CD4-positive, alpha-beta T cell (primary cell): ENCODE data around the gene SLC35F2. TPM values are rescaled to one million over a fixed set of nuclear protein-coding genes. Genes with fewer than 3 reads are reported as not detected.

Experiments used
- ATAC-seq: fragments of 200-7000 bp; cut with Tn5 transposase; one replicate; pipeline ENCODE4 v1.10.0; 2022; ENCODE audit warnings: mild to moderate bottlenecking; ENCODE audit not compliant: poor library complexity
- CTCF ChIA-PET: fragments of 350-600 bp; sonication (Branson Sonifier 250); formaldehyde crosslinking; loops from one replicate; lab custom pipeline; 2021; ENCODE audit warnings: antibody characterized with exemption, inconsistent platforms; lab: Charles Lee
- POLR2A ChIA-PET: fragments of 350-600 bp; sonication (Branson Sonifier 250); formaldehyde crosslinking; loops from one replicate; lab custom pipeline; 2021; ENCODE audit warnings: antibody characterized with exemption, inconsistent platforms; lab: Charles Lee
- DNase-seq, 14 experiments: peaks; one replicate each; pipeline ENCODE4 v3.0.0-alpha.2; 2013 to 2020; ENCODE audit warnings: mixed read lengths in 2 of 14
- H3K27ac ChIP-seq, 2 donors: one replicate each; pipeline versions ENCODE4 v1.5.1 to v1.7.0; 2013; ENCODE audit warnings: low read length in 2 of 2, low read depth in 1 of 2, mild to moderate bottlenecking in 1 of 2
- H3K27me3 ChIP-seq, 2 experiments: 1 replicate in 1 of 2; 2 replicates in 1 of 2; pipeline versions ENCODE4 v1.6.1 to v1.7.0; 2013; ENCODE audit warnings: low read length in 2 of 2, control low read depth in 1 of 2, mild to moderate bottlenecking in 1 of 2, moderate library complexity in 1 of 2; ENCODE audit not compliant: insufficient read depth in 2 of 2, control insufficient read depth in 1 of 2
- H3K36me3 ChIP-seq: one replicate; pipeline ENCODE4 v1.6.1; 2013; ENCODE audit warnings: low read length, control low read depth; ENCODE audit not compliant: insufficient read depth
- H3K4me1 ChIP-seq: one replicate; pipeline ENCODE4 v1.6.1; 2013; ENCODE audit warnings: low read length, control low read depth; ENCODE audit not compliant: insufficient read depth
- H3K4me3 ChIP-seq: one replicate; pipeline ENCODE4 v1.5.1; 2013; ENCODE audit warnings: mild to moderate bottlenecking, low read length, moderate library complexity
- H3K9me3 ChIP-seq, 2 experiments: 1 replicate in 1 of 2; 2 replicates in 1 of 2; pipeline versions ENCODE4 v1.6.1 to v1.7.0; 2013; ENCODE audit warnings: low read length in 2 of 2, mild to moderate bottlenecking in 2 of 2, control low read depth in 1 of 2, moderate library complexity in 1 of 2; ENCODE audit not compliant: control insufficient read depth in 1 of 2, insufficient read depth in 1 of 2
- H3K27ac Mint-ChIP-seq: one replicate; pipeline ENCODE4 v1.8.0; 2020; ENCODE audit warnings: mixed read lengths
- H3K27me3 Mint-ChIP-seq: one replicate; pipeline ENCODE4 v1.8.0; 2021; ENCODE audit warnings: mixed read lengths
- H3K36me3 Mint-ChIP-seq: one replicate; pipeline ENCODE4 v1.8.0; 2021; ENCODE audit warnings: low read depth, mixed read lengths
- H3K4me1 Mint-ChIP-seq: one replicate; pipeline ENCODE4 v1.8.0; 2021; ENCODE audit warnings: low read depth, mixed read lengths
- H3K4me3 Mint-ChIP-seq: one replicate; pipeline ENCODE4 v1.8.0; 2020; ENCODE audit warnings: mild to moderate bottlenecking, mixed read lengths
- H3K9me3 Mint-ChIP-seq: one replicate; pipeline ENCODE4 v1.8.0; 2020; ENCODE audit warnings: mixed read lengths
- intact Hi-C, 2 experiments: fragments of 100-400 bp; cut with DNase I in 1 of 2; cut with micrococcal nuclease in 1 of 2; formaldehyde crosslinking; loops; one replicate each; pipeline versions ENCODE4 v1.15.1 to v1.9.0; 2023 to 2025; cut with DNase I, micrococcal nuclease
- total RNA-seq, 174 experiments: library from RNA in 2 of 174; stranded (reverse) in 2 of 174; gene quantifications; one replicate each; pipeline ENCODE4 v1.2.3 and lab custom pipeline; 2021 to 2026
- TF ChIP-seq, protein P1 (sequence below): fragments of 200-600 bp; IDR thresholded peaks from one replicate; pipeline ENCODE4 v1.8.0; 2022; ENCODE audit warnings: antibody characterized with exemption, mild to moderate bottlenecking

The SLC35F2 gene
- total RNA-seq, 2 experiments from 2014 or later: 2.8 to 3.0 TPM

GRCh38 chr11:107757661-107758060 lies 100.9 kb downstream of the SLC35F2 start:
- no peak overlapping the region for H3K27ac ChIP-seq
- Mint-ChIP-seq H3K4me1 (no peaks in the 10 kb centered on the region), H3K4me3 (no peak overlapping the region), H3K36me3 (no peaks in the 10 kb centered on the region), H3K9me3 (peaks cover 2% of the 10 kb centered on the region), H3K27me3 (peaks cover 41% of the 10 kb centered on the region), H3K27ac (no peak overlapping the region)
- H3K27me3 ChIP-seq: peaks cover 0 to 6% of the 10 kb centered on the region in 2 experiments
- intact Hi-C loops: no loop called here
- ChIA-PET CTCF (no interaction called here), POLR2A (no interaction called here)
- H3K4me1 ChIP-seq: no peaks in the 10 kb centered on the region
- TF ChIP-seq, protein P1, sequence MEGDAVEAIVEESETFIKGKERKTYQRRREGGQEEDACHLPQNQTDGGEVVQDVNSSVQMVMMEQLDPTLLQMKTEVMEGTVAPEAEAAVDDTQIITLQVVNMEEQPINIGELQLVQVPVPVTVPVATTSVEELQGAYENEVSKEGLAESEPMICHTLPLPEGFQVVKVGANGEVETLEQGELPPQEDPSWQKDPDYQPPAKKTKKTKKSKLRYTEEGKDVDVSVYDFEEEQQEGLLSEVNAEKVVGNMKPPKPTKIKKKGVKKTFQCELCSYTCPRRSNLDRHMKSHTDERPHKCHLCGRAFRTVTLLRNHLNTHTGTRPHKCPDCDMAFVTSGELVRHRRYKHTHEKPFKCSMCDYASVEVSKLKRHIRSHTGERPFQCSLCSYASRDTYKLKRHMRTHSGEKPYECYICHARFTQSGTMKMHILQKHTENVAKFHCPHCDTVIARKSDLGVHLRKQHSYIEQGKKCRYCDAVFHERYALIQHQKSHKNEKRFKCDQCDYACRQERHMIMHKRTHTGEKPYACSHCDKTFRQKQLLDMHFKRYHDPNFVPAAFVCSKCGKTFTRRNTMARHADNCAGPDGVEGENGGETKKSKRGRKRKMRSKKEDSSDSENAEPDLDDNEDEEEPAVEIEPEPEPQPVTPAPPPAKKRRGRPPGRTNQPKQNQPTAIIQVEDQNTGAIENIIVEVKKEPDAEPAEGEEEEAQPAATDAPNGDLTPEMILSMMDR: no peak
- H3K9me3 ChIP-seq: no peaks in the 10 kb centered on the region
- H3K36me3 ChIP-seq: no peaks in the 10 kb centered on the region
- DNase-seq: no peak
- ATAC-seq: no peak
- H3K4me3 ChIP-seq: no peak overlapping the region

DNA sequence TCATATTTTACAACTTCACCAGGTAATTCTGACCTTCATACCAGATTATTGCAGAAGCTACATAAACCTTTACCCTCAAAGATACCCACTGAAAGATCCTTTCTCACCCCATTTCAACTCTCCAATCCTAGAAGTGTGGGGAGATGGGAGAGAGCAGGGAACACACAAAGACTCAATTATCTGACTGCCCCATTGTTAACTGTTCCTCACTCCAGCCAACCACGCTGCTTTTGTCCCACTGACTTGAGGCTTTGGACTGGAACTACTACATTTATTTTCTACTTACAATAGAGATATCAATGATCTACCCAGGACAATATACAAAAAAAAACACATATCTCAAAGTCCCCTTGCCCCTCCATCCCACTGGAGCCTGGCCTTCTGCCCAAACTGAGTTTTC lies 102.0 kb downstream of the SLC35F2 start:
- peaks cover 2% of the 10 kb centered on the region for H3K9me3 Mint-ChIP-seq
- ChIA-PET POLR2A (no interaction called here), CTCF (no interaction called here)
- H3K36me3 ChIP-seq: no peaks in the 10 kb centered on the region
- TF ChIP-seq, protein P1: no peak
- intact Hi-C loops: no loop called here
- H3K27me3 ChIP-seq: peaks cover 0 to 6% of the 10 kb centered on the region in 2 experiments
- H3K36me3 Mint-ChIP-seq: no peaks in the 10 kb centered on the region
- H3K27ac Mint-ChIP-seq: no peak overlapping the region
- no peak for ATAC-seq
- no peaks in the 10 kb centered on the region for H3K4me1 Mint-ChIP-seq
- H3K9me3 ChIP-seq: no peaks in the 10 kb centered on the region
- peaks cover 48% of the 10 kb centered on the region for H3K27me3 Mint-ChIP-seq
- H3K4me1 ChIP-seq: no peaks in the 10 kb centered on the region
- no peak overlapping the region for H3K4me3 ChIP-seq
- no peak overlapping the region for H3K27ac ChIP-seq
- DNase-seq: no peak
- H3K4me3 Mint-ChIP-seq: no peak overlapping the region

DNA sequence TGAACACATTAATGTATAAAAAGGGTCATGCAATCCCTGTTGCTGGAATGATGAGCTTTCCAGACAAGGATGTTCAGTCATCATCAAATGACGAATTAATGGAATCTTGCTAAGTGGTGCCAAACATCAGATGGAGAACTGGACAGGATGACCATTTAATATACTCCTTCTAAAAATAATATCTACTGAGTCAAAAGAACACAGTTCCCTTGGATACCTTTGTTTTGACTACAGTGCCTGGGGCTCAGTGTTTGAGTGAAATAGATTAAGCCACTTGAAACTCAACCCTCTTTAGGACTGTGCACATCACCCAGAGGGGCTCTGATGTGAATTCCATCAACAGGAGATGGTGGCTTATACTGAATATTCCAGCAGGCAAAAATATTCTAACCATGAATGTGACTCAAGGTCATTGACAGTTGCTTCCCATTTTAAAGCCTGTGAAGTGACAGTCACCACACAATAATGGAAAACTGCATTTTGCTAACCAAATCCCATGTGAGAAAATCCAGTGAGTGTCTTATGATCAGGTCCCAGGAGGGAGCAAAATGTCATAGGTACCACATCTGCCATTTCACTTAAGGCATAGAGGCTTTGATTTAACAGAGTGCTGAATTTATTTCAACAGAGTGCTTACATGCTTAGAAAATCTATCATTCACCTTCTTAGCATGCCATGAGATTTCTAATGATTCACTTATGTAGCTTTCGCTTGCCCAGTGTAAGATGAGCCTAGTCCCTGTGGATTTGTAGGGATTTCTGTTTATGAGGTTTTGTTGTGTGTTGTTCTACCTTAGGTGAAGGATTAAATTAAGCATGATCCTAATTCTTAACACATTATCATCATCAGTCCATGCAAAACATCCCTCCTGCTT lies 105.4 kb downstream of the SLC35F2 start:
- ATAC-seq: no peak
- H3K27ac ChIP-seq: no peak overlapping the region
- H3K36me3 ChIP-seq: no peaks in the 10 kb centered on the region
- H3K36me3 Mint-ChIP-seq: no peaks in the 10 kb centered on the region
- no peak overlapping the region for H3K4me3 Mint-ChIP-seq
- peaks cover 35% of the 10 kb centered on the region for H3K27me3 Mint-ChIP-seq
- no peaks in the 10 kb centered on the region for H3K9me3 ChIP-seq
- no peak overlapping the region for H3K27ac Mint-ChIP-seq
- ChIA-PET CTCF (no interaction called here), POLR2A (no interaction called here)
- no peak overlapping the region for H3K4me3 ChIP-seq
- TF ChIP-seq, protein P1: no peak
- peaks cover 1 to 6% of the 10 kb centered on the region in 2 experiments for H3K27me3 ChIP-seq
- no peak for DNase-seq
- H3K4me1 Mint-ChIP-seq: no peaks in the 10 kb centered on the region
- H3K4me1 ChIP-seq: no peaks in the 10 kb centered on the region
- peaks cover 2% of the 10 kb centered on the region for H3K9me3 Mint-ChIP-seq
- intact Hi-C loops: no loop called here
